Mesendoderm (in vitro differentiated cells): ENCODE data around the gene PRSS56.
A peak's percentile ranks its signal among the peaks of the same experiment; 100 is the strongest.

ENCODE experiments used
- DNase-seq: peaks from one replicate; pipeline ENCODE4 v3.0.0; 2013
- H2AK5ac ChIP-seq: 2 replicates; pipeline ENCODE4 v1.6.1; 2013; ENCODE audit warnings: low read length, inconsistent platforms
- H2BK120ac ChIP-seq: 2 replicates; pipeline ENCODE4 v1.6.1; 2013; ENCODE audit warnings: low read depth, mild to moderate bottlenecking, low read length, moderate library complexity, mixed read lengths
- H2BK15ac ChIP-seq: replicated peaks from 2 replicates; pipeline ENCODE4 v1.6.1; 2013; ENCODE audit warnings: low read depth, mild to moderate bottlenecking, moderate library complexity
- H2BK5ac ChIP-seq: 2 replicates; pipeline ENCODE4 v1.6.1; 2013; ENCODE audit warnings: low read length, inconsistent platforms
- H3K18ac ChIP-seq: 2 replicates; pipeline ENCODE4 v1.6.1; 2013; ENCODE audit warnings: mild to moderate bottlenecking, low read length, mixed read lengths
- H3K23ac ChIP-seq: one replicate; pipeline ENCODE4 v1.6.1; 2013; ENCODE audit warnings: low read length
- H3K27ac ChIP-seq: 2 replicates; pipeline ENCODE4 v1.5.1; 2013; ENCODE audit warnings: low read depth, mild to moderate bottlenecking, inconsistent platforms, low read length, moderate library complexity
- H3K27me3 ChIP-seq: 2 replicates; pipeline ENCODE4 v1.6.1; 2013; ENCODE audit warnings: low read length, control low read depth, mild to moderate bottlenecking, inconsistent platforms; ENCODE audit not compliant: insufficient read depth, poor library complexity
- H3K36me3 ChIP-seq: 2 replicates; pipeline ENCODE4 v1.6.1; 2013; ENCODE audit warnings: low read length, inconsistent platforms; ENCODE audit not compliant: control insufficient read depth, insufficient read depth
- H3K4ac ChIP-seq: one replicate; pipeline ENCODE4 v1.6.1; 2013; ENCODE audit warnings: low read depth, mild to moderate bottlenecking, low read length, moderate library complexity
- H3K4me1 ChIP-seq: 2 replicates; pipeline ENCODE4 v1.6.1; 2013; ENCODE audit warnings: low read depth, low read length, inconsistent platforms; ENCODE audit not compliant: control insufficient read depth
- H3K4me2 ChIP-seq: 2 replicates; pipeline ENCODE4 v1.6.1; 2013; ENCODE audit warnings: low read length
- H3K4me3 ChIP-seq: 2 replicates; pipeline ENCODE4 v1.5.1; 2013; ENCODE audit warnings: mild to moderate bottlenecking, low read length
- H3K56ac ChIP-seq: one replicate; pipeline ENCODE4 v1.6.1; 2013; ENCODE audit warnings: low read length
- H3K79me1 ChIP-seq: 2 replicates; pipeline ENCODE4 v1.6.1; 2013; ENCODE audit warnings: low read length, inconsistent platforms
- H3K79me2 ChIP-seq: 2 replicates; pipeline ENCODE4 v1.6.1; 2013; ENCODE audit warnings: mild to moderate bottlenecking, low read length; ENCODE audit not compliant: control insufficient read depth, insufficient read depth
- H3K9ac ChIP-seq: 2 replicates; pipeline ENCODE4 v1.6.1; 2013; ENCODE audit warnings: low read length, inconsistent platforms
- H4K5ac ChIP-seq: one replicate; pipeline ENCODE4 v1.6.1; 2013; ENCODE audit warnings: low read length
- H4K8ac ChIP-seq: one replicate; pipeline ENCODE4 v1.6.1; 2013; ENCODE audit warnings: low read depth, mild to moderate bottlenecking, control low read depth, low read length, moderate library complexity
- WGBS: extraction: QIAGEN DNeasy Blood & Tissue Kit; methylation state at CpG from one replicate; pipeline ENCODE4 v1.1.7; 2013; ENCODE audit warnings: low lambda C conversion rate, missing lambda C conversion rate; ENCODE audit not compliant: insufficient coverage; ENCODE audit errors: extremely low coverage; 5-methylcytosine and 5-hydroxymethylcytosine counted together

The PRSS56 gene

GRCh38 chr2:232482301-232483238 lies 37.6 kb upstream of the PRSS56 start:
- H3K27me3 ChIP-seq, result peaks cover 25% of the 10 kb centered on the region

GRCh38 chr2:232483311-232483922 lies 36.8 kb upstream of the PRSS56 start:
- no peaks in the 10 kb centered on the region for H3K79me2 ChIP-seq
- H3K36me3 ChIP-seq, result no peaks in the 10 kb centered on the region
- no peak overlapping the region for H3K4me3 ChIP-seq
- no peak overlapping the region for H3K27ac ChIP-seq
- no peak overlapping the region for H3K9ac ChIP-seq
- no peak for DNase-seq
- H3K27me3 ChIP-seq, result peaks cover 25% of the 10 kb centered on the region
- no peak overlapping the region for H4K5ac ChIP-seq
- H3K18ac ChIP-seq, result no peak overlapping the region
- H3K56ac ChIP-seq, result no peak overlapping the region
- no peak overlapping the region for H3K23ac ChIP-seq
- no peaks in the 10 kb centered on the region for H3K79me1 ChIP-seq
- H2BK15ac ChIP-seq, result no peak overlapping the region
- H3K4me2 ChIP-seq, result no peak overlapping the region
- H3K4me1 ChIP-seq, result no peaks in the 10 kb centered on the region
- H4K8ac ChIP-seq, result no peak overlapping the region
- H2BK5ac ChIP-seq, result no peak overlapping the region
- no peak overlapping the region for H2AK5ac ChIP-seq
- H2BK120ac ChIP-seq, result no peak overlapping the region
- no peak overlapping the region for H3K4ac ChIP-seq
- WGBS, result no CpG with 5 or more reads among the region's 10 CpGs

More at GRCh38 chr2:232482301-232483238, 37.6 kb upstream of the PRSS56 start:
- no peak overlapping the region for H3K4me2 ChIP-seq
- no peak overlapping the region for H2BK15ac ChIP-seq
- H3K23ac ChIP-seq, result no peak overlapping the region
- H3K79me1 ChIP-seq, result no peaks in the 10 kb centered on the region
- H3K18ac ChIP-seq, result no peak overlapping the region
- WGBS, result no CpG with 5 or more reads among the region's 31 CpGs
- H2AK5ac ChIP-seq, result no peak overlapping the region
- no peak overlapping the region for H3K27ac ChIP-seq
- H2BK120ac ChIP-seq, result no peak overlapping the region
- no peak overlapping the region for H3K4me3 ChIP-seq
- H4K5ac ChIP-seq, result no peak overlapping the region
- no peaks in the 10 kb centered on the region for H3K79me2 ChIP-seq
- no peaks in the 10 kb centered on the region for H3K4me1 ChIP-seq
- H3K56ac ChIP-seq, result peak overlapping the region; percentile 15
- H3K4ac ChIP-seq, result no peak overlapping the region
- DNase-seq, result no peak
- no peak overlapping the region for H4K8ac ChIP-seq
- no peak overlapping the region for H2BK5ac ChIP-seq
- no peak overlapping the region for H3K9ac ChIP-seq
- H3K36me3 ChIP-seq, result no peaks in the 10 kb centered on the region

GRCh38 chr2:232483923-232484627 lies 36.1 kb upstream of the PRSS56 start:
- Histone ChIP-seq H3K27me3 (peaks cover 25% of the 10 kb centered on the region), H2BK120ac (no peak overlapping the region), H3K4me3 (no peak overlapping the region), H4K5ac (no peak overlapping the region), H2AK5ac (no peak overlapping the region), H3K79me1 (no peaks in the 10 kb centered on the region), H4K8ac (no peak overlapping the region), H2BK5ac (no peak overlapping the region), H3K4ac (no peak overlapping the region), H3K36me3 (no peaks in the 10 kb centered on the region), H3K56ac (no peak overlapping the region), H3K79me2 (no peaks in the 10 kb centered on the region), H2BK15ac (no peak overlapping the region), H3K27ac (no peak overlapping the region), H3K23ac (no peak overlapping the region), H3K18ac (no peak overlapping the region), H3K4me2 (no peak overlapping the region), H3K4me1 (no peaks in the 10 kb centered on the region), H3K9ac (no peak overlapping the region)
- no CpG with 5 or more reads among the region's 19 CpGs for WGBS
- DNase-seq, result no peak

- Histone ChIP-seq H3K4me1 (no peaks in the 10 kb centered on the region), H3K23ac (no peak overlapping the region), H3K4me3 (no peak overlapping the region), H3K4me2 (no peak overlapping the region), H3K27ac (no peak overlapping the region), H3K79me2 (no peaks in the 10 kb centered on the region), H4K5ac (no peak overlapping the region), H3K9ac (no peak overlapping the region), H4K8ac (no peak overlapping the region), H3K18ac (no peak overlapping the region), H2AK5ac (no peak overlapping the region), H3K79me1 (no peaks in the 10 kb centered on the region), H3K27me3 (peaks cover 25% of the 10 kb centered on the region), H2BK5ac (no peak overlapping the region), H3K36me3 (no peaks in the 10 kb centered on the region), H3K4ac (no peak overlapping the region), H3K56ac (no peak overlapping the region), H2BK120ac (no peak overlapping the region), H2BK15ac (no peak overlapping the region)
- DNase-seq, result no peak
- no CpG with 5 or more reads among the region's 12 CpGs for WGBS
Observed at GRCh38 chr2:232484628-232485347, 35.4 kb upstream of the PRSS56 start.

- no peak overlapping the region for H3K4ac ChIP-seq
- WGBS, result no CpG with 5 or more reads among the region's 22 CpGs
Observed at GRCh38 chr2:232485348-232485756, 34.8 kb upstream of the PRSS56 start.

More at GRCh38 chr2:232485348-232485756, 34.8 kb upstream of the PRSS56 start:
- H3K23ac ChIP-seq, result no peak overlapping the region
- no peak overlapping the region for H3K4me3 ChIP-seq
- no peak overlapping the region for H3K4me2 ChIP-seq
- no peaks in the 10 kb centered on the region for H3K4me1 ChIP-seq
- no peak overlapping the region for H3K56ac ChIP-seq
- no peaks in the 10 kb centered on the region for H3K79me1 ChIP-seq
- no peak overlapping the region for H3K18ac ChIP-seq
- H3K9ac ChIP-seq, result no peak overlapping the region
- H3K36me3 ChIP-seq, result no peaks in the 10 kb centered on the region
- H4K5ac ChIP-seq, result no peak overlapping the region
- no peak overlapping the region for H2BK5ac ChIP-seq
- H4K8ac ChIP-seq, result no peak overlapping the region
- no peak overlapping the region for H2BK120ac ChIP-seq
- no peaks in the 10 kb centered on the region for H3K79me2 ChIP-seq
- no peak overlapping the region for H2AK5ac ChIP-seq
- peaks cover 25% of the 10 kb centered on the region for H3K27me3 ChIP-seq
- no peak overlapping the region for H3K27ac ChIP-seq
- peak; percentile 14 for DNase-seq
- H2BK15ac ChIP-seq, result no peak overlapping the region
